ENCODE data around the gene PCYT2.
A peak's percentile ranks its signal among the peaks of the same experiment; 100 is the strongest.

- 0 out of 2 replicates have a peak, but pooled peaks have one; percentile 14 for TF ChIP-seq CTCF (conservative IDR thresholded peaks at IDR 0.05; ENCODE audit: low read depth, low read length)
- TF ChIP-seq EZH2 (IDR thresholded peaks at IDR 0.05; ENCODE audit: borderline replicate concordance, low read depth, low read length, poor library complexity, severe bottlenecking), result no peak
Measured at GRCh38 chr17:81958633-81959342, 47.6 kb upstream of the PCYT2 start.
